Measurements from ENCODE around the gene SETD2. TPM values are rescaled to one million over a fixed set of nuclear protein-coding genes. Genes with fewer than 3 reads are reported as not detected.

Gene SETD2
- total RNA-seq, 1 experiment from 2014 or later = 24.1 TPM

DNA sequence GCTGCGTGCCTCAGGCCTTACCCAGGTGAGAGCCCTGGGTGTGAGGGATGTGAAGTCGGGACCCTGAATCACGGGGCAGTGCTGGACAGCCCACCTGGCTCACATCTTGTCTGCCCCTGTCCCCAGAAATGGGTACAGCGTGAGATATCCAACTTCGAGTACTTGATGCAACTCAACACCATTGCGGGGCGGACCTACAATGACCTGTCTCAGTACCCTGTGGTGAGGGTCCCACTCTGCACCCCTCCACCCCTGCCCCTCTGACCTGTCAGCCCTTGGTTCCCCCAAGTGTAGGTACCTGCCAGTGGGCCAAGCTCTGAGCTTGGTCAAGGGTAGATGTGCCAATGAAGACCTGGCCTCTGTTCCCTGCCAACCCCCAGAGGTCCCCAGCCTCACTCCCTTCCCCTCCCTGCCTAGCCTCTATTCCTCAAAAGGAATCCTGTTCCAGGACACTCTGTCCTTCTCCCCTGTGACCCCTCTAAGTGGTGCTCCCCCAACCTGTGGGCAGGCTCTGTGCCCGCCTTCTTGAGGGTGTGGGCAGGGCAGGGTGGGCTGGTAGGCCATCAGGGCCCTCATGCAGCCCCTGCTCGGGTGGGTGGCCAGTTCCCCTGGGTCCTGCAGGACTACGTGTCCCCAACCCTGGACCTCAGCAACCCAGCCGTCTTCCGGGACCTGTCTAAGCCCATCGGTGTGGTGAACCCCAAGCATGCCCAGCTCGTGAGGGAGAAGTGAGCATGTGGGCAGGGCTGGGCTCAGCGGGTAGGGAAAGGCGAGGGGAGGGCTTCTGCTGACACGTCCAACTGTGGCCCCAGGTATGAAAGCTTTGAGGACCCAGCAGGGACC is 159.3 kb downstream of the SETD2 start:
- no peak overlapping the region for H2AFZ ChIP-seq (ENCODE audit: low read length)
- ChIA-PET POLR2A (ENCODE audit: unreplicated experiment) (no interaction called here), CTCF (interaction anchor here (0.5 kb wide), 1 partner anchor 12 kb away, joined by 3 read pairs; no protein-coding TSS in a partner anchor)
- H3K4me1 ChIP-seq (ENCODE audit: insufficient read depth, low read length) = peaks cover 9% of the 10 kb centered on the region
- DNase-seq (no peak), ATAC-seq (no peak)
- intact Hi-C loops (cut with micrococcal nuclease) = no loop called here
- H3K27me3 ChIP-seq (ENCODE audit: low read length) = no peaks in the 10 kb centered on the region
- no peak overlapping the region for H3K4me3 ChIP-seq (ENCODE audit: low read length)
- H3K4me2 ChIP-seq (ENCODE audit: low read length) = no peak overlapping the region
- no peaks in the 10 kb centered on the region for H3K9me3 ChIP-seq (ENCODE audit: low read length)
- no peaks in the 10 kb centered on the region for H3K79me2 ChIP-seq (ENCODE audit: low read length)
- peaks cover 14% of the 10 kb centered on the region; the same call in 1 of the 2 replicates for H3K36me3 ChIP-seq (ENCODE audit: low read depth, low read length)
- H4K20me1 ChIP-seq (ENCODE audit: low read length) = no peaks in the 10 kb centered on the region
- no peaks in the 10 kb centered on the region for H3F3A ChIP-seq (ENCODE audit: low read length, unreplicated experiment)
- H3K9ac ChIP-seq (ENCODE audit: low read length) = no peak overlapping the region
- no peaks in the 10 kb centered on the region for H3K9me2 ChIP-seq (replicated peaks; ENCODE audit: low read length)
- no peak overlapping the region for H3K27ac ChIP-seq (ENCODE audit: low read length)
- no peak for TF ChIP-seq EZH2phosphoT487 (IDR thresholded peaks at IDR 0.05; ENCODE audit: borderline replicate concordance, low read length)
- TF ChIP-seq EZH2 (IDR thresholded peaks at IDR 0.05; ENCODE audit: low read length, unreplicated experiment) = no peak
- TF ChIP-seq, protein P1, sequence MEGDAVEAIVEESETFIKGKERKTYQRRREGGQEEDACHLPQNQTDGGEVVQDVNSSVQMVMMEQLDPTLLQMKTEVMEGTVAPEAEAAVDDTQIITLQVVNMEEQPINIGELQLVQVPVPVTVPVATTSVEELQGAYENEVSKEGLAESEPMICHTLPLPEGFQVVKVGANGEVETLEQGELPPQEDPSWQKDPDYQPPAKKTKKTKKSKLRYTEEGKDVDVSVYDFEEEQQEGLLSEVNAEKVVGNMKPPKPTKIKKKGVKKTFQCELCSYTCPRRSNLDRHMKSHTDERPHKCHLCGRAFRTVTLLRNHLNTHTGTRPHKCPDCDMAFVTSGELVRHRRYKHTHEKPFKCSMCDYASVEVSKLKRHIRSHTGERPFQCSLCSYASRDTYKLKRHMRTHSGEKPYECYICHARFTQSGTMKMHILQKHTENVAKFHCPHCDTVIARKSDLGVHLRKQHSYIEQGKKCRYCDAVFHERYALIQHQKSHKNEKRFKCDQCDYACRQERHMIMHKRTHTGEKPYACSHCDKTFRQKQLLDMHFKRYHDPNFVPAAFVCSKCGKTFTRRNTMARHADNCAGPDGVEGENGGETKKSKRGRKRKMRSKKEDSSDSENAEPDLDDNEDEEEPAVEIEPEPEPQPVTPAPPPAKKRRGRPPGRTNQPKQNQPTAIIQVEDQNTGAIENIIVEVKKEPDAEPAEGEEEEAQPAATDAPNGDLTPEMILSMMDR (conservative IDR thresholded peaks at IDR 0.05; ENCODE audit: low read depth, low read length) = no peak
- BruUV-seq (replicated peaks) = no TSS peak

DNA sequence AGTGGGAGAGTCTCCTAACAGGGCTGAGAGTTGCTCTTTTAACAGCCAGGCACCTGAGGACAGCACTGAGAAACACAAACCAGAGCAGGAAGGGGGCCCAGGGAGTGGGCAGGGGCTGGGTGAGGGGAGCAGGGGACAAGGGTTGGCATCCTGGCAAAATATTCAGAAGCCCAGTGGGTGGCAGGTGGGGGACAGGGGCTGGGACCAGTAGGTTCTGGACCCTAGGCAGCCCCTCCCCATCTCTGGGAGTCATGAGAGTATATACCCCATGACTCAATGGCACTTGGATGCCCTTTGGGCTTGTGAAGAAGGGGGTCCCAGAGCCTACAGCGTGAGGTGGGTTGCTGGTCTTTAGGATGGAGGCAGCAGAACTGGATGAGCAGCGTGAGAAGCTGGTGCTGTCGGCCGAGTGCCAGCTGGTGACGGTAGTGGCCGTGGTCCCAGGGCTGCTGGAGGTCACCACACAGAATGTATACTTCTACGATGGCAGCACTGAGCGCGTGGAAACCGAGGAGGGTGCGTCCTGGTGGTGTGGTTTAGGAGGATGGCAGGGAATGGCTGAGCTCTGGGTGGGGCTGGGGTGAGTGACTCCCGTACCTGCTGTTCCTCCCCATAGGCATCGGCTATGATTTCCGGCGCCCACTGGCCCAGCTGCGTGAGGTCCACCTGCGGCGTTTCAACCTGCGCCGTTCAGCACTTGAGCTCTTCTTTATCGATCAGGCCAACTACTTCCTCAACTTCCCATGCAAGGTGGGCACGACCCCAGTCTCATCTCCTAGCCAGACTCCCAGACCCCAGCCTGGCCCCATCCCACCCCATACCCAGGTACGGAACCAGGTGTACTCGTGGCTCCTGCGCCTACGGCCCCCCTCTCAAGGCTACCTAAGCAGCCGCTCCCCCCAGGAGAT is 160.2 kb downstream of the SETD2 start:
- no peaks in the 10 kb centered on the region for H3K9me3 ChIP-seq (ENCODE audit: low read length)
- ATAC-seq (no peak), DNase-seq (no peak)
- H3K36me3 ChIP-seq (ENCODE audit: low read depth, low read length) = peaks cover 14% of the 10 kb centered on the region; the same call in 1 of the 2 replicates
- BruUV-seq (replicated peaks) = no TSS peak
- no peak for TF ChIP-seq EZH2 (IDR thresholded peaks at IDR 0.05; ENCODE audit: low read length, unreplicated experiment)
- TF ChIP-seq, protein P1 (conservative IDR thresholded peaks at IDR 0.05; ENCODE audit: low read depth, low read length) = no peak
- no peaks in the 10 kb centered on the region for H3F3A ChIP-seq (ENCODE audit: low read length, unreplicated experiment)
- no peak overlapping the region for H3K4me2 ChIP-seq (ENCODE audit: low read length)
- H3K4me1 ChIP-seq (ENCODE audit: insufficient read depth, low read length) = peaks cover 9% of the 10 kb centered on the region
- ChIA-PET POLR2A (ENCODE audit: unreplicated experiment) (no interaction called here), CTCF (interaction anchor here (0.5 kb wide), 1 partner anchor 13 kb away, joined by 3 read pairs; no protein-coding TSS in a partner anchor)
- no peaks in the 10 kb centered on the region for H3K27me3 ChIP-seq (ENCODE audit: low read length)
- H3K27ac ChIP-seq (ENCODE audit: low read length) = no peak overlapping the region
- no peaks in the 10 kb centered on the region for H3K79me2 ChIP-seq (ENCODE audit: low read length)
- no peaks in the 10 kb centered on the region for H4K20me1 ChIP-seq (ENCODE audit: low read length)
- intact Hi-C loops (cut with micrococcal nuclease) = no loop called here
- no peak overlapping the region for H2AFZ ChIP-seq (ENCODE audit: low read length)
- H3K9ac ChIP-seq (ENCODE audit: low read length) = no peak overlapping the region
- no peak overlapping the region for H3K4me3 ChIP-seq (ENCODE audit: low read length)
- no peaks in the 10 kb centered on the region for H3K9me2 ChIP-seq (replicated peaks; ENCODE audit: low read length)
